Measurements from ENCODE around the gene ZDHHC12.

DNA sequence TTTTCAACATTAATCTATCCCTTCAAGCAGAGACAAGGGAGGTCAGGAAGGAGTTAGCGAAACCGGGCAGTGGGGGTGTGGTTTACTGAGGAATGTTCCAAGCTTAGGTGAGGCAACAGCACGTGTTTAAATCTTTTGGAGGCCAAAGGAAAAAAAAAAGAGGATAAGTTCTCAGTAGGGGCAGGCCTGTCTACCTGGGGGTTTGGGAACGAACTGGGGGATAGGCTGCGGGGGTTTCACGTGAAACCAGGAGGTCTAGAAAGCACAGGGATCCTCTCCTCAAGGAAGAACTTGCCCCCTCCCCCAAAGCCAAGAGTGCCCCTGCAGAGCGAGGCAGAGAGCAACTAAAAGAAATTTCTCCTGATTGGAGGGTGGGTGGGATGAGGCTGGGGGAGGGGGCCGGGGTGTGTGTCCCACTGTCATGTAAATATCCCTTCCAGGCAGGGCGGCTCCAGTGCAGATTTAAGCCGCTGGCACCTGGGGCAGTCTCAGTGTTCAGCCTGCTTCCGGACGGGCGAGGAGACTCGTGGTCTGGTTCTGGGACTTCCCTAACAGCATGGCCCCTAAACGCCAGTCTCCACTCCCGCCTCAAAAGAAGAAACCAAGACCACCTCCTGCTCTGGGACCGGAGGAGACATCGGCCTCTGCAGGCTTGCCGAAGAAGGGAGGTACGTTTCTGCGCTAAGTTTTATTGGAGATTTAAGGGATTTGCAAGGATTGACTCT is 40.4 kb downstream of the ZDHHC12 start:
- TF ChIP-seq CTCF (IDR thresholded peaks at IDR 0.05; ENCODE audit: extremely low read depth in 1 of 2, insufficient read depth in 1 of 2, low read depth in 1 of 2, low read length in 2 of 2) (no peak), POLR2AphosphoS5 (IDR thresholded peaks at IDR 0.05; ENCODE audit: insufficient read depth, low read depth, low read length) (no peak), EZH2 (IDR thresholded peaks at IDR 0.05; ENCODE audit: borderline replicate concordance, low read depth, low read length, severe bottlenecking) (no peak)
- TF ChIP-seq, protein P1, sequence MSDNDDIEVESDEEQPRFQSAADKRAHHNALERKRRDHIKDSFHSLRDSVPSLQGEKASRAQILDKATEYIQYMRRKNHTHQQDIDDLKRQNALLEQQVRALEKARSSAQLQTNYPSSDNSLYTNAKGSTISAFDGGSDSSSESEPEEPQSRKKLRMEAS (IDR thresholded peaks at IDR 0.05; ENCODE audit: insufficient read depth, insufficient read length), result no peak
